ENCODE results near the gene TSPAN31.

The TSPAN31 gene

DNA sequence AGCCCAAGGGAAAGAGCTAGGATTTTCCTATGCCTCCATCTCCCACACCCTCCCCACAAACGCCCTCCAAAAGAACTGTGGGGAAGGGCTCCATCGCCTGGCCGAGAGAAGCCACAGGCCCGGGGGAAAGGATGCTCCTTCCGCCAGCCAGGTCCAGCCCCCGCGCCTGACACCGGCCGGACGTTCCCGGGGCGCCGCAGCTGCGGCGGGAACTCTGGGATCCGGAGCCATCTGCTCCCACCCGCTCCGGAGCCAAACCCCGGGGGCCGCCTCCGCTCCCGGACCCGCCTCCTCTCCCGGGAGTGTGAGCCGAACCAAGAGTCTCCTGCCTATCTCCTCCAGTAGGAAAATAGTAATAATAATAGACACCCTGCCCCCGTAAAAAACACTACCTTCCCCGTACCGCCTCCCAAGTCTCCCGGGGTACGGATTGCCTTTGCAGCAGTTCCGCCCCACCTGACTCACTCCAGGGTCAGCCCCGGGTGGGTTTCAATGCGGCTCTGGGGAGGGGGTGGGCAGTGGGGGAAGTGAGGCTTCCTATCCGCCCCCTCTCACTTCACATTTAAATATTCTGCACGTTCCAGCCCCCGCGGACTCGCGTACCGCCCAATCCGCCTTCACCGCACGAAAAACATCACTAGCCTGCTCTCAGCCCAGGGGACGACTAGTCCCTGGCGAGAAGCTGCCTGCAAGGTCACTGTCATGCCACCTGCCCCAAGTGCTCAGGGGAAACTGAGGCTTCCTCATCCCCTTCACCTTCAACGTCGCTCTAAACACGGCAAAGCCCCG lies 8.7 kb upstream of the TSPAN31 start:
- DNase-seq (ENCODE audit: low spot score) = peak; percentile 83

DNA sequence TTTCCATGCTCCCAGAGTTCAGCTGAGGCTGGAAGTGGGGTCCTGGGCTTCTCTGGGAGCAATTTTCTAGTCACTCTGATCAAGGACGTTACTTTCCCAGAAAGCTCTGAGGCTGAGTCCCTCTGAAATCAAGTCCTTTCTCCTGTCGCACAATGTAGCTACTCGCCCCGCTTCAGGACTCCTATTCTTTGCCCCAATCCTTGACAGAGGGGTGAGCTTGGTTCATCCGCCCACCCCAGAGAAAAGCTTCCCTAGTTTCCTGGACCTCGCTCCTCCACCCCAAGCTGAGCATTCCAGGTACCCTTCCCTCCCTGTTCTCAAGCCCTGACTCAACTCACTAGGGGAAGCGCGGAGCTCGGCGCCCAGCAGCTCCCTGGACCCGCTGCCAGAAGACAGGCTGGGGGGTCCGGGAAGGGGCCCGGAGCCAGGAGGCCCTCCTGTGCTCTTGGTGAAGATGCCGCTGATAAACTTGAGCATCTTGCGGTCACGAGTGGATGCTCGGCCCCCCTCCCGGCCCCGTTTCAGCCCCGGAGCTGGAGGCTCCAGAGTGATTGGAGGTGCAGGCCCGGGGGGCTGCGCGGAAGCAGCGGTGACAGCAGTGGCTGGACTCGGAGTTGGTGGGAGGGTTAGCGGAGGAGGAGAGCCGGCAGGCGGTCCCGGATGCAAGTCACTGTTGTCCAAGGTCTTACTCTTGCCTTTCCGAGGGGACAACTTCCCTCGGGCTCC lies 7.9 kb upstream of the TSPAN31 start:
- DNase-seq (ENCODE audit: low spot score) = no peak

DNA sequence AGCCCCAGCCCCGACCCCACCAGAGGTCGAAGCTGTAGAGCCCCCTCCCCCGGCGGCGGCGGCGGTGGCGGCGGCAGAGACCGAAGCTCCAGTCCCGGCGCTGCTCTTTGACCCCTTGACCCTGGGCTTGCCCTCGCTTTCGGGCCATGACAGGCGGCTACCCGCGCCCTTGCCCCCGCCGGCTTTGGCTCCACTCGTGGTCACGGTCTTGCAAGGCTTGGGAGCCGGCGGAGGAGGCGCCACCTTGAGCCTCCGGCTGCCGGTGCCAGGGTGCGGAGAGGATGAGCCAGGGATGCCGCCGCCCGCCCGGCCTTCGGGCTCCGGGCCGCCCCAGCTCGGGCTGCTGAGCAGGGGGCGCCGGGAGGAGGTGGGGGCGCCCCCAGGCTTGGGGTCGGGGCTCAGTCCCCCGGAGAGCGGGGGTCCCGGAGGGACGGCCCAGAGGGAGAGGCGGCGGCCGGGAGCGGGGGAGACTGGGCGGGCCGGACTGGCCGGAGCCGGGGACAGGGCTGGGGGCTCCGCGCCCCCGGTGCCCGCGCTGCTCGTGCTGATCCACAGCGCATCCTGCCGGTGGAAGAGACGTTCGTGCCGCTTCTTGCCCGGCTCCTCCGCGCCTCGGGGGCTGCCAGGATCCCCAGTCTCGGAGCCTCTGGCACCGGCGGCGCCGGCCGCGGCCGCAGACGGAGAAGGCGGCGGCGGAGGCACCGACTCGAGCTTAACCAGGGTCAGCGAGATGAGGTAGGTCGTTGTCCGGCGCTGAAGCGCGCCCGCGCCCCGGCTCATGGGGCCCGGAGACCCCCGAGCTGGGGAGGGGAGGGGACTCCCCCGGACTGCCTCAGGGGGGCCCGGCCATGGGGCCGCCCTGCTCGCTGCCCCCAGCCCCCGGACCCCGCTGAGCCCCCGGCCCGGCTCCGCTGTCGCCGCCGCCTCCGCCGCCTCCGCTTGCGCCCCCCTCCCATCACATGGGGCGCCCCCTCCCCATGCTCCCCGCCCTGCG lies 7.1 kb upstream of the TSPAN31 start:
- DNase-seq (ENCODE audit: low spot score) = peak; percentile 77

DNA sequence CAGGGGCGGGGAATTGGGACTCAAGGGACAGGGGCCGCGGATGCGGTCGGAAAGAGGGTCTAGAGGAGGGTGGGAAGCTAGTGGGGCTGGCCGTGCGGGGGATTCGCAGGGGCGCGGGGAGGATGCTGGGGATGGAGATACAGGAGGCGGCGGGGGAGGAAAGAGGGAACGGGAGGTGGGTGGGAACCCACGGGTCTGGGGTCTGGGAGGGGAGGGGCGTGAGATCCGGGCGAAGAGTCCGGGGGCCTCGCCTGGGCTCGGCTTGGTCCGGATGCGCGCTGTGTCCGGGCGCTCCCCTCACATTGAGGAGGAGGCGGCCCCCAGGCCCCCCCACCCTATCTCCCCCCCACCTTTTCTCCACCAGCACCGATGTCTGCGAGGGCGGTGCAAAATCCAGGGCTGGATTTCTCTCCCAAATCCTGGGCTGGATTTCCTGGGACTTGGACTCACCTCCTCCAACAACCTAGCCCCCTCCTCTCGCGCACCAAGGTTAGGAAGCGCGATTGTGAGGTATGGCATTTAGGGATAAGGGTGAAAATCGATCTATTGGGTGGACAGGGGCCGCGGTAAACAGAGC lies 6.1 kb upstream of the TSPAN31 start, which contains the start of gene AGAP2:
AGAP2 (minus strand) TSS at position 82 of the 577 bp plus-strand sequence. CDS start 496 bp downstream, outside the sequence.
- peak; percentile 77 for DNase-seq (ENCODE audit: low spot score)

DNA sequence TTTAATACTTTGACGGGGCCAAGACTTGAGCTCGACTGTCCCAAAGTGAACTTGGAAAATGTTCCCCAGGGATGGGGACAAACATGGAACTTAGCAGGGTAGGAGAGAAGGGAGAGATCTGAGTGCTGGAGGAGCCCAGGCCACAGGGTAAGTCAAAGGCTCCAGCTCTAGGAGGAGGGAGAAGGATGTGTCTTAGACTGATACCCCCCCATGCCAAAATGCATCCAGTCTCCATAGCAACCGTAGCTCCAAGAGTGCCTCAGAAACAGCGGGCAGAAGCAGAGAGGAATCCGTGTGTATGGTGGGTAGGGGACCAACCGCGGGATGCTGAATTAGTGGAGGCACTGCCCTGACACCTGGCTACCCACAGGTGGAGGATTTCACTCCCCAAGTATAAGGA lies 5.5 kb upstream of the TSPAN31 start:
- DNase-seq (ENCODE audit: low spot score) = no peak

DNA sequence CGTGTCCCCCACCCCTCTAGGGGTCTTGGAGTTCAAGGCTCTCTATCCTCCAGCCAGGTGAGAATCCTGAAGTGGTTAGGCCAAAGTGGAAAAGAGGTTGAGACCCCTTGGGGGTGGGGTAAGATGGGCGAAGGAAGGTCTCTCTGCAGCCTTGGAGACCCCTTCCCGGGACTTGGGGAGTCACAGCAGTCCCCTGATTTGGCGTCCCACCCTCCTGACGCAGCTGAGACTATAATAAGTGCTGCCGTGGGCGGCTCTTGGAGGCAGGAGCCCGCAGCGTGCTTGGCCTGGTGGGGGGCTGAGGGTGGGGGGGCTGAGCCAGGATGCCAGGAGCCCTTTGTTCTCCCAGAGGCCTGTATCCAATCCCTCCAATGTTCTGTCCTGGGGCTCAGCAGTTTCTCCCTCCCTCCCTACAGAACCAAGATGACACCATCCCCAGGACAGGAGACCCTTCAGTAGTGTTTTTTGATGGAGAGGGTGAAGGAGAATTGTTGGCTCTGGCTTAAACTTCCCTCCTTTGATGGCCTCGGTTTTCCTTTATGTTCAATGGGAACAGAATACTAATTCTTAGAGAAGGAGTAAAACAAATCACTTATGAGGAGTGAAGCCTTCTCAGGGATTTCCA lies 4.8 kb upstream of the TSPAN31 start:
- DNase-seq (ENCODE audit: low spot score) = no peak

DNA sequence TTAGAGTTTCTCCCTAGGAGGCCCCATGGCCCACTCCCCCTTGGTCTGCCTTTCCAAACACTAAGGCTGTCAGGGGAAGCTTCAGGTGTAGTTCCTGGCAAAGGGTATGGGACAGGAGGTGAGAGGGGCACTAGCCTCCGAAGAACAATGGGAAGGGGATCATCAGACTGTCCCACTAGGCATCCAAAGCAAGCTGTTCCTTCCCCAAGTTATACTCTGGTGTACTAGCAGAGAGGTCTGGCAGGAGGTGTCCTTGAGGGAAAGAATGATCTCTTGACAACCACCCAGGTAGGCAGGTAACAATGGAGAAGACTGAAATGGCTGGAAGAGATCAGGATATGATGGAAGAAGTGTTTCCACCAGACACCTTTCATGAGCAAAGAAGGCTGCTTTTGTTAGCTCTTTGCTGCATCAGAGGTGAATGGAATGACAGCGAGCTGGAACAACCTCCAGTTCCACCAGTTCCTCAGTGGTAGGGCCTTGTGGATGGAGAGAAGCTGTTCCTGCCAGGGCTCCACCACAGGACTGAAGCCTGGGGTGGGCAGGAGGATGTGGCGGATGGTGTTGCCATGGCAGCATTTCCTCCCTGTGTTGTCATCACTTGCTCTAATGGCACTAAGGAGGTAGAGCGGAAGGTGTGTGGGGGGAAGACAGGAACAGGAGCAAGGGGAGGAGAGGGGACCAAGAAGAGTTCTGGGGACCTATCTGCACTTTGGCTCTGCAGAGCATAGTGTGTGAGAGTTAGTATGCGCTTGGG lies 4.0 kb upstream of the TSPAN31 start:
- DNase-seq (ENCODE audit: low spot score) = no peak

- DNase-seq (ENCODE audit: low spot score) = no peak
Measured at GRCh38 chr12:57741413-57741789, 3.4 kb upstream of the TSPAN31 start.

GRCh38 chr12:57741844-57742738 lies 2.7 kb upstream of the TSPAN31 start:
- DNase-seq (ENCODE audit: low spot score) = no peak

DNA sequence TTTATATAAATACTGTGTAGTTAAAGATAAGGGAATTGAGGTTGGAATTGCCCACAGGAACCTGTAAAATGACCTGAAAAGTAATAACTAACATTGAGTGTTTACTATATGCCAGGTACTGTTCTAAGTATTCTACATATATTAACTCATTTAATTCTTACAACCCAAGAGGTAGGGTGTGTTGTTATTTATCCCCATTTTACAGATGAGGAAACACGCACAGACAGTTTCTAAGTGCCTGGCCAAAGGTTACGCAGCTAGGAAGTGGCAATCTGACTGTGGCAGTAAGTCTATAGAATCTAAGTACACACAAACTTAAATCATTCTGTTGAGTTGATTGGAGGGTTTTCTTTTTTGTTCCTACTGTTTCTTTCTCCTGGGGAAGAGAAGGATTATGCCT lies 1.1 kb upstream of the TSPAN31 start:
- DNase-seq (ENCODE audit: low spot score) = no peak

DNA sequence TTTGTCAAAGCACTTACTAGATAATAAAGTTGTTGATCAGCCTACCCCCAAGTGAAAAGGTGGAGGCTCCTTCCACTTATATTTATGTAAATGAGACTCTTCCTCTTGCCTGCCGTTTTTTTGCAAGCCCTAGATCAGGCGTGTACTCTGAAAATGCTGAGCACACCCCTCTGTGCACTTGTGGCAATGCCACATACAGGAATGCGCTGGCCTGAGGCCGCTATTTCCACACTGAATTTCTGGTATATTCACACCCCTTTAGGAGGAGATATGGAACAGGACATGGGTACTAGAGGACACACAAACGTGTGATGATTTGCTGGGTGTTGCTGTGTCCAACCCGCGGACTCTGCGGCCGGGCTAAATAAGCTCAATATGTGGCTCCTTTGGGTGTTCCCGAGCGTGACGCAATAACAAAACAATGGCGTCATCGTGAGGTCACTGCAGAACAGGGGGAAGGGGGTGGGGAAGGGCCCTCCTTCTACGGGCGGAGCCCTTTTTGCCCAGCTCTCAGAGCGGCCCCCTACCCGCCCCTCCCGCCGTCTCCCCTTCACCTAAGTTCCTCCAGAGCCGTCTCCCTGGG lies 554 bp upstream of the TSPAN31 start:
- no peak for DNase-seq (ENCODE audit: low spot score)

DNA sequence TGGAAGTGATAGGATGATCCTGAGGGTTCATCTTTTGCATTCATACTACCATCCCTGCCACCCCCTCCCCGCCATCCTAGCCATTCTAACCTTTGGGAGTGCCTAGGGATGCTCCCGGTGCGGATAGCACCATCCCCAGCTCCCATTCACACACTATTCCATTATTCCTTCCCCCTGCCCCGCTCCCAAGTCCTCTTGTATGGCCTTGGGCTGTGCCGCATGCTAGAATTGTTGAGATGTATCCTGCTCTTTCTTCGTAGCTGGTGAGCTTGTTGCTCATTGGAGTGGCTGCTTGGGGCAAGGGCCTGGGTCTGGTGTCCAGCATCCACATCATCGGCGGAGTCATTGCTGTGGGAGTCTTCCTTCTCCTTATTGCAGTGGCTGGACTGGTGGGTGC lies 644 bp downstream of the TSPAN31 start:
- no peak for DNase-seq (ENCODE audit: low spot score)

- no peak for DNase-seq (ENCODE audit: low spot score)
Measured at GRCh38 chr12:57746025-57746424, 1.2 kb downstream of the TSPAN31 start.

GRCh38 chr12:57749061-57749460 lies 4.2 kb downstream of the TSPAN31 start:
- no peak for DNase-seq (ENCODE audit: low spot score)

- DNase-seq (ENCODE audit: low spot score) = no peak
Measured at GRCh38 chr12:57750561-57751431, 6.0 kb downstream of the TSPAN31 start.

DNA sequence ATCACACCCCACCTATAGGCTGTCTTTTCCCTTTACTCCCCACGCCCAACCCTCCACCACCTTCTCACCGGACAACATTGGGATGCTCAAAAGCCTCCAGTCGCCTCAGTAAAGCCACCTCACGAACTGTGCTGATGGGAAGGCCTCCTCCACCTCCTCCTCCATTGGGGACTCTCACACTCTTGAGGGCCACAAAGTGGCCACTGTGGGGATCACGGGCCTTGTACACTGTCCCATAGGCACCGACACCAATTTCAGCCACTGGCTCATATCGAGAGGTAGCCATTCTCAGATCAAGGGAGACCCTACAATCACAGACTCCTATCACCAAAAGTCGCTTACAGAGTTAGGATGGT lies 6.6 kb downstream of the TSPAN31 start:
- no peak for DNase-seq (ENCODE audit: low spot score)

DNA sequence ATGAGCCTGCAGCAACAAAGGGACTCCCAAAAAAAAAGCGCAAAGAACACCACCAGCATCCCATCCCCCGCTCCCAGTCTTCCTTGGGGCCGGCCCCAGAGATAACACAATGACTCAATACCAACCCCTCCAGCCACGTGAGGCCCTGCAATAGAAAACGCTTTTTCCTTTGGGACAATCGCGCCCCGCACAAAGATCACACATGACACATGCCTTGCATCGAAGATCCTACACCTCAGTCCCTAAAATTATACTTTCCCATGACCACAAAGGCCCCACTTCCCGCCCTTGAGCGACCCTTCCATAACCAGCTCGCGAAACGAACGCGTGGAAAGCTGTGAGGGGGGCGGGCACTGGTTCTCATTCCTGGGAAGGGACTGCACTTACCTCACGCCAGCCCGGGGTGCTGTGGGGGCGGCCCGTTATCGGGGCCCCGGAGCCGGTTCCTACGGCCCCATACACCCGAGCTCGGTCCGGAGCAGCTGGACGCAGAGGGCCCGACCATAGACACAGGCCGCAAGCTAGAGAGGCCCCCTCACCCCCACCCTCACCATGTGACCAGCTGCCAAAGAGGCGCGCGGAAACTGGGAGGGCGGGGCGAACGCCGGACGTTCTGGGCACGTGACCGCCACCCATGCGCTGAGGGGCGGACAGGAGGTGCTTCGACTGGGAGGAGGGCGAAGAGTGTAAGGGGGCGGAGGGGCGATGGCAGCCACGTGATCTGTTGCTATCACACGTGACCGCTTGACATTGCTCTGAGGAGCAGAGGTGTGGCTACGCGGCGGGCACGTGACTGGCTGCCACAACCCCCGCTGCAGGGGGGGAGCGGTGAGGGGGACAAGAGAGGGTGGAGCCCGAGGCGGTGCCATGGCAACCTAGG lies 7.2 kb downstream of the TSPAN31 start, which contains the start of gene CDK4:
CDK4 (minus strand) TSS at position 523 of the 880 bp plus-strand sequence. CDS start 593 bp downstream, outside the sequence.
- peak; percentile 100 for DNase-seq (ENCODE audit: low spot score)
